C4-2B (cell line): ENCODE data around the gene FUT2.

Source experiments
- ZFX ChIP-seq: fragments of 450-650 bp; IDR thresholded peaks from 2 replicates; pipeline ENCODE4 v1.6.1; 2017
- TF ChIP-seq, protein P1 (sequence below): fragments of 450-650 bp; conservative IDR thresholded peaks from 2 replicates; pipeline ENCODE4 v1.5.1; 2017; ENCODE audit warnings: mild to moderate bottlenecking

DNA sequence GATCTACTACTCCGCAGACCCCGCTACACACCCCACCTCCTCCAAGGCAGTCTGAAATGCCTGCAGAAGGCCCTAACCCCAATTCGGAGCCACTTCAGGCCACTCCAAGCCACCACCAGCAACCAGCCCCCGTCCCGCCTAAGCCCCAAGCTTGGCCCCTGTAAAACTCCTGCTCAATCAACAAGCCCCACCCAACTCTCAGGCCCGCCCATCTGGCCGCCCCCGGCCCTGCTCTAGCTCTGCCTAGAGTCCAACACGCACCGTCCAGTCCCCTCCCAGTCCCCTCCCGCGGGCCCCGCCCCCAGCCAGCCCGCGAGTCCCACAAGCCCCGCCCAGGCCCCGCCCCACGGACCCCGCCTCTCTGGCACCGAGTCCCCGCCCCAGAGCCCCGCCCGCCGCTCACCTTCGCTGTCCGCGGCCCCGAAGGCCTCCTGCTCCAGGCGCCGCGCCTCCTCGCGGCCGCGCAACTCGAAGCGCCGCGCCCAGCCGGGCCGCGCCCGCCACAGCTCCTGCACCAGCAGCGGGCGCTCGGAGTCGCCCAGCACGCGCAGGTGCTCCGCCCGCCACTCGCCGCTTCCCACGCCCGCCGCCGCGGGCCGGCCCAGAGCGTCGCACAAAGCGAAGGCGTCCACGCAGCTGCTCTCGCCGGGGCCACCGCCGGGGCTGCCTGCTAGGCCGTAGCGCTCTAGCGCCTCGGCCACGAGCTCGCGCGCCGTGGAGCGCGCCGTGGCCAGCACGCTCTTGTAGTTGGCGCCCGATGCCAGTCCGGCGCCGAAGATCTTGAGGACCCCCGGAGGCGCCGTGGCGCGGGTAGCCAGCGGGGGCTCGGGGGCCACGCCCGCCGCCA lies 43.0 kb downstream of the FUT2 start:
- TF ChIP-seq, protein P1, sequence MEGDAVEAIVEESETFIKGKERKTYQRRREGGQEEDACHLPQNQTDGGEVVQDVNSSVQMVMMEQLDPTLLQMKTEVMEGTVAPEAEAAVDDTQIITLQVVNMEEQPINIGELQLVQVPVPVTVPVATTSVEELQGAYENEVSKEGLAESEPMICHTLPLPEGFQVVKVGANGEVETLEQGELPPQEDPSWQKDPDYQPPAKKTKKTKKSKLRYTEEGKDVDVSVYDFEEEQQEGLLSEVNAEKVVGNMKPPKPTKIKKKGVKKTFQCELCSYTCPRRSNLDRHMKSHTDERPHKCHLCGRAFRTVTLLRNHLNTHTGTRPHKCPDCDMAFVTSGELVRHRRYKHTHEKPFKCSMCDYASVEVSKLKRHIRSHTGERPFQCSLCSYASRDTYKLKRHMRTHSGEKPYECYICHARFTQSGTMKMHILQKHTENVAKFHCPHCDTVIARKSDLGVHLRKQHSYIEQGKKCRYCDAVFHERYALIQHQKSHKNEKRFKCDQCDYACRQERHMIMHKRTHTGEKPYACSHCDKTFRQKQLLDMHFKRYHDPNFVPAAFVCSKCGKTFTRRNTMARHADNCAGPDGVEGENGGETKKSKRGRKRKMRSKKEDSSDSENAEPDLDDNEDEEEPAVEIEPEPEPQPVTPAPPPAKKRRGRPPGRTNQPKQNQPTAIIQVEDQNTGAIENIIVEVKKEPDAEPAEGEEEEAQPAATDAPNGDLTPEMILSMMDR = peak; percentile 67
- TF ChIP-seq ZFX = peak; percentile 42; the same call in 1 of the 2 replicates
